ENCODE results near the gene INKA1. TPM values are rescaled to one million over a fixed set of nuclear protein-coding genes. Genes with fewer than 3 reads are reported as not detected.

The INKA1 gene
- total and polyA plus RNA-seq, 2 of the 8 experiments (the other 6 are each of a cell fraction or from before 2014, with no cell fraction given): 1.3 to 4.7 TPM

DNA sequence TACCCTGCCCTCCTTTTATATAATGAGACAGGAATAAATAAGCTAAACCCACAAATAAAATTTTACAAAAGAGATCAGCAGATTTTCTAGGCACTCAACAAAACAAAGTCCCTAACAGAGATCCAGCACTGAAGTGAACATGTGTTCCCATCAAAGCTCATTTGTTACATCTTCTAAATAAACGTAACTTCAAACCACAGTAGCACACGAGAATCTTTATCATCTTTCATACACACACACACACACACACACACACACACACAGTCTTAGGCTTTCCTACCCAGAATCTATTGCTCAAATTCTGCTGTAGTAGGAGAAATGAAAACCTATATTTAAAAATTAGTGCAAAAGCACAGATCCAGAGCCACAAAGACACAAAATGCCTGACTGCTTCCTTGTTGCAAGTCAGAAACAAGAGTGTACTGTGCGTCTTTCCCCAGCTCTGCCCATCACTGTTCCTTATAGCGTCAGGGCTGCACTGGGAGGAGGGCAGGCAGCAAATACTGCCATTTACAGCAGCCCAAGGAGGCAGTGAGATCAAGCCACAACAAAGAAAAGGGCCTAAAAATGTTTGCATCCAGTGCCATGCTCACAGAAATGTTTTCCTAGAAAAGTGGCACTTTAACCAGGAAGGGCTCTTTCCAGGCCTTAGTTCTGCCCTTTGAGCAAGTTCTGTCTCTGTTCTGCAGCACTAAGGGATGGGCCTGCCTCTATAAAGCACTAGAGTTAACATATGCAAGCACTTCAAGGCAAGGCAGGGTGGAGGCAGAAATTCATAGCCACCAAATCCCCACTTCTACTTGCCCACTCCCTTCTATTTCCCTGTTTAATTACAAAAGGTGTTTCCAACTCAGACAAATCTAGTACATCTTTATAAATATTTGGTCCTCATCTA, 22.7 kb upstream of the INKA1 start:
- no peak overlapping the region for H3K14ac ChIP-seq (ENCODE audit: insufficient read length)
- H2BK5ac ChIP-seq (ENCODE audit: low read depth, low read length): no peak overlapping the region; the same call in 1 of the 2 replicates
- no peak overlapping the region for H3K4ac ChIP-seq (replicated peaks; ENCODE audit: insufficient read length, low read depth, low read length)
- FAIRE-seq (no peak), DNase-seq (ENCODE audit: low read depth in 1 of 2, low spot score in 2 of 2) (no peak)
- H4K91ac ChIP-seq (replicated peaks; ENCODE audit: insufficient read length, low read length): no peak overlapping the region
- no peak overlapping the region; the same call in 1 of the 2 replicates for H4K8ac ChIP-seq (ENCODE audit: extremely low read depth, insufficient read depth, low read length)
- H3K9ac ChIP-seq (replicated peaks in 1 of 4; ENCODE audit: extremely low read depth in 1 of 4, low read depth in 3 of 4, low read length in 3 of 4): no peak overlapping the region
- no peak overlapping the region for H3K18ac ChIP-seq (ENCODE audit: extremely low read depth, low read length)
- WGBS, 2 experiments (ENCODE audit: extremely low coverage in 1 of 2, insufficient coverage in 1 of 2, insufficient read length in 1 of 2, insufficient replicate concordance in 2 of 2, low coverage in 1 of 2, low lambda C conversion rate in 2 of 2, missing lambda C conversion rate in 1 of 2): 89% methylated on average over 4 of the region's 4 CpGs; no CpG with 5 or more reads in 1 of the 2 experiments
- H3K79me2 ChIP-seq (ENCODE audit: control insufficient read depth in 1 of 2, insufficient read depth in 2 of 2, low read length in 2 of 2): peaks cover 0 to 77% of the 10 kb centered on the region in 2 experiments; a peak in 3 of 4 replicates
- no peak overlapping the region for H4K5ac ChIP-seq (ENCODE audit: insufficient read length, low read depth, low read length)
- no peak overlapping the region for H3K27ac ChIP-seq (ENCODE audit: low read depth, low read length)
- H3K27me3 ChIP-seq (replicated peaks in 1 of 4; ENCODE audit: control insufficient read depth in 3 of 4, extremely low read depth in 1 of 4, insufficient read depth in 3 of 4, low read length in 3 of 4): no peaks in the 10 kb centered on the region
- H3K56ac ChIP-seq (replicated peaks; ENCODE audit: insufficient read length, low read depth, low read length): no peak overlapping the region
- peaks cover 0 to 13% (median 3%) of the 10 kb centered on the region in 4 experiments; a peak in 5 of 8 replicates for H3K36me3 ChIP-seq (ENCODE audit: control insufficient read depth in 2 of 4, insufficient read depth in 4 of 4, low read length in 3 of 4)
- no peak overlapping the region for H2BK12ac ChIP-seq (ENCODE audit: low read depth, low read length)
- H3K4me2 ChIP-seq (ENCODE audit: insufficient read depth in 1 of 2, low read depth in 2 of 2, low read length in 2 of 2): no peak overlapping the region
- no peak overlapping the region for H3K4me3 ChIP-seq (ENCODE audit: extremely low read depth in 1 of 4, insufficient read depth in 2 of 4, low read depth in 3 of 4, low read length in 4 of 4)
- ChIA-PET CTCF (ENCODE audit: partially characterized antibody) (interaction anchor here (0.6 to 1.9 kb wide), 2 partner anchors 80 to 114 kb away, joined by 3 to 5 read pairs; no protein-coding TSS in a partner anchor), POLR2A (ENCODE audit: partially characterized antibody) (interaction anchor here (0.6 to 3.3 kb wide), 5 partner anchors 11 to 179 kb away, joined by 3 to 8 read pairs (median 3); no protein-coding TSS in a partner anchor)
- H3K23ac ChIP-seq (ENCODE audit: insufficient read length): no peak overlapping the region
- H2AK5ac ChIP-seq (ENCODE audit: low read depth, low read length): no peak overlapping the region
- no peak overlapping the region for H2BK120ac ChIP-seq (replicated peaks; ENCODE audit: low read depth, low read length)
- H3K9me3 ChIP-seq (ENCODE audit: insufficient read depth in 2 of 2, low read depth in 1 of 2, low read length in 1 of 2): no peaks in the 10 kb centered on the region
- no peaks in the 10 kb centered on the region for H3K23me2 ChIP-seq (ENCODE audit: low read depth, low read length)
- H2BK20ac ChIP-seq (ENCODE audit: low read length): no peak overlapping the region
- no peak overlapping the region for H2AFZ ChIP-seq (ENCODE audit: low read length)
- no peaks in the 10 kb centered on the region for H3K4me1 ChIP-seq (replicated peaks in 1 of 4; ENCODE audit: control insufficient read depth in 3 of 4, insufficient read depth in 4 of 4, low read length in 3 of 4)
- no peak overlapping the region for H2BK15ac ChIP-seq (ENCODE audit: low read length)
- H3K79me1 ChIP-seq (ENCODE audit: low read depth, low read length): peaks cover 15% of the 10 kb centered on the region
- peaks cover 6 to 8% of the 10 kb centered on the region in 2 experiments for H4K20me1 ChIP-seq (replicated peaks in 1 of 2; ENCODE audit: control insufficient read depth in 1 of 2, insufficient read depth in 2 of 2, low read length in 2 of 2)
- no peak for TF ChIP-seq FOSL1 (IDR thresholded peaks at IDR 0.05; ENCODE audit: insufficient read depth, low read depth, low read length)
- TF ChIP-seq TAF7 (optimal IDR thresholded peaks at IDR 0.05; ENCODE audit: borderline replicate concordance, low read depth, low read length): no peak
- TF ChIP-seq SP4 (IDR thresholded peaks at IDR 0.05; ENCODE audit: low read length): no peak
- TF ChIP-seq EP300 (IDR thresholded peaks at IDR 0.05; ENCODE audit: borderline replicate concordance in 1 of 2, low read depth in 2 of 2, low read length in 2 of 2): no peak
- TF ChIP-seq CTBP2 (IDR thresholded peaks at IDR 0.05; ENCODE audit: borderline replicate concordance, insufficient read depth, insufficient read length, low read length): no peak
- TF ChIP-seq EGR1 (IDR thresholded peaks at IDR 0.05; ENCODE audit: borderline replicate concordance, low read depth, low read length): no peak
- TF ChIP-seq, protein P1, sequence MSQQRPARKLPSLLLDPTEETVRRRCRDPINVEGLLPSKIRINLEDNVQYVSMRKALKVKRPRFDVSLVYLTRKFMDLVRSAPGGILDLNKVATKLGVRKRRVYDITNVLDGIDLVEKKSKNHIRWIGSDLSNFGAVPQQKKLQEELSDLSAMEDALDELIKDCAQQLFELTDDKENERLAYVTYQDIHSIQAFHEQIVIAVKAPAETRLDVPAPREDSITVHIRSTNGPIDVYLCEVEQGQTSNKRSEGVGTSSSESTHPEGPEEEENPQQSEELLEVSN (IDR thresholded peaks at IDR 0.05): no peak
- TF ChIP-seq JUN (IDR thresholded peaks at IDR 0.05; ENCODE audit: low read depth, low read length): no peak
- no peak for TF ChIP-seq CREB1 (IDR thresholded peaks at IDR 0.05)
- TF ChIP-seq POU5F1 (IDR thresholded peaks at IDR 0.05; ENCODE audit: low read depth, low read length): no peak
- TF ChIP-seq CBX5 (IDR thresholded peaks at IDR 0.05; ENCODE audit: low read depth, low read length): no peak
